ENCODE results near the gene VPS4A.

Gene VPS4A

GRCh38 chr16:69366431-69366830 is 55.3 kb downstream of the VPS4A start:
- DNase-seq (ENCODE audit: low spot score): no peak

DNA sequence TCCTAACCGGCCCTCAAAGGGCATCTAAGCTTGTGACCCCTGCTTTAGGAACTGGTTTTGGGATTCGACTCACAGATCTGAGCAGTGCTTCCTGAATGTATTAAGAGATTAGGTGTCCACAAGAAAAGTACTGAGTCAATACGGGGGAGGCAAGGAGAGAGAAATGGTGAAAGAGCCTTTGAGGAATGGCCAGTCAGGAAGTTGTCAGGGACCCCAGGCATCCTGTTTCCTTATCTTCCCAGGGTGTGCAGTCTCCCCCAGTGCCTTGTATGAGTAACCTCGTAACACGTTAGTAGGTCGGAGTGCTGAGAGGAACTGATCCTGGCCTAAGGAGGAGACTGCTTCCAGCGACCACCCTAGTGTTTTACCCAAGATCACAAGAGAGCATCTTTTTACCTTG is 56.8 kb downstream of the VPS4A start:
- no peak for DNase-seq (ENCODE audit: low spot score)

DNA sequence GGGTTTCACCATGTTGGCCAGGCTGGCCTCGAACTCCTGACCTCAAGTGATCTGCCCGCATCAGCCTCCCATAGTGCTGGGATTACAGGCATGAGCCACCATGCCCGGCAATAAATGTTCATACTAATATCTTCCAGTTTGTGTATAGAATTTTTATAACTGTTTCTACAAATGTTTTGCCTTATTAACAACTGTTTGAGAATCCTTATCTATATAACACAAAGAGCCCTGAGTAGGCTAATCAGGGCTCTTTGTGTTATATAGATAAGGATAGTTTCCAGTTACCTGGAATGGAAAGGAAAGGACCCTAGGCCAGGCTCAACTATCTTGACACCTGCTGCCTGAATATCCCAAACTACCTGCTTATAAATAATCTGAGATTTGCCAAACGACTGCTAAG is 57.7 kb downstream of the VPS4A start:
- no peak for DNase-seq (ENCODE audit: low spot score)

- no peak for DNase-seq (ENCODE audit: low spot score)
These were observed 60.4 kb downstream of the VPS4A start for GRCh38 chr16:69371564-69371963.

GRCh38 chr16:69373019-69373418 is 61.9 kb downstream of the VPS4A start:
- no peak for DNase-seq (ENCODE audit: low spot score)
